ENCODE results near the gene ZFP36L1.
A peak's percentile ranks its signal among the peaks of the same experiment; 100 is the strongest.

ZFP36L1 gene

DNA sequence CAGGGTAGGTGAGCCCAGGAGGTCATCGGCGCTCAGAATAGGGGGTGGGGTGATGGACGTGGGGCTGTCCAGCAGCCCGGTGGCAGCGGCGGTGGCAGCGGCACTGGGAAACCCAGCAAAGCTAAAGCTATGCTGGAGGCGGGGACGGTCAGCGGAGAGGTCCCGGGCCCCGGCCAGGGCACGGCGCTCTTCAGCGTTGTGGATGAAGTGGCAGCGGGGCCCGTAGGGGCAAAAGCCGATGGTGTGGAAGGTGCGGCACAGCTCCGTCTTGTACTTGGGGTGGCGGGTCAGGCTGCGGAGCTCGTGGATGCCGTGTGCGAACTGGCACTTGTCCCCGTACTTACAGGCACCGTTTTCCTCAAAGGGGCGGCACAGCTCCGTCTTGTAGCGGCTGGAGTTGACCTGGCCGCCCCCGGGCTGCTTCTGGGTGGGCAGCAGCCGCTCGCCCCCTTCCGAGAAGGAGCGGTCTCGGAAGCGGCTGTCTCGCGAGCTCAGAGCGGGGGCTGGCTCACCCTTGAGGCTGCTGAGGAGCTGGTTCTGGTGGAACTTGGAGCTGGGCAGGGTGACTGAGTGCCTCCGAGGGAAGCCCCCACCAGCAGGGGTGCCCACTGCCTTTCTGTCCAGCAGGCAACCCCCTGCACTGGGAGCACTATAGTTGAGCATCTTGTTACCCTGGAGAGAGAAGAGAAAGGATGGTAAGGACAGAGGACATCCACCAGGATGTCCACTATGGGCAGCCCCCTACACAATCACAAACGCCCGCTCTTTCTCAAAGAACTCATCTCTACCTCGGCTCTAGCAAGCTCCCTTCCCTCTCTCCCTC lies 2.8 kb downstream of the ZFP36L1 start:
- Histone ChIP-seq H3K27ac (ENCODE audit: low read depth, low read length) (peak overlapping the region; percentile 99), H3K9me3 (ENCODE audit: control insufficient read depth, insufficient read depth, low read length) (no peaks in the 10 kb centered on the region), H3K79me2 (ENCODE audit: control insufficient read depth, low read length) (peaks cover 60% of the 10 kb centered on the region), H3K4me3 (ENCODE audit: low read length) (peak overlapping the region; percentile 80), H3K4me2 (ENCODE audit: low read length) (peak overlapping the region; percentile 94), H3K36me3 (ENCODE audit: control insufficient read depth, low read length) (peaks cover 68% of the 10 kb centered on the region), H3K4me1 (ENCODE audit: control insufficient read depth, low read length) (peaks cover 61% of the 10 kb centered on the region), H4K20me1 (ENCODE audit: control insufficient read depth, insufficient read depth, low read depth, low read length) (peaks cover 19% of the 10 kb centered on the region), H3K27me3 (ENCODE audit: control insufficient read depth, low read length) (no peaks in the 10 kb centered on the region), H3F3A (ENCODE audit: control insufficient read depth, insufficient read depth) (peaks cover 78% of the 10 kb centered on the region), H3K9me2 (replicated peaks; ENCODE audit: control insufficient read depth, low read length) (no peaks in the 10 kb centered on the region)
- TF ChIP-seq, protein P1, sequence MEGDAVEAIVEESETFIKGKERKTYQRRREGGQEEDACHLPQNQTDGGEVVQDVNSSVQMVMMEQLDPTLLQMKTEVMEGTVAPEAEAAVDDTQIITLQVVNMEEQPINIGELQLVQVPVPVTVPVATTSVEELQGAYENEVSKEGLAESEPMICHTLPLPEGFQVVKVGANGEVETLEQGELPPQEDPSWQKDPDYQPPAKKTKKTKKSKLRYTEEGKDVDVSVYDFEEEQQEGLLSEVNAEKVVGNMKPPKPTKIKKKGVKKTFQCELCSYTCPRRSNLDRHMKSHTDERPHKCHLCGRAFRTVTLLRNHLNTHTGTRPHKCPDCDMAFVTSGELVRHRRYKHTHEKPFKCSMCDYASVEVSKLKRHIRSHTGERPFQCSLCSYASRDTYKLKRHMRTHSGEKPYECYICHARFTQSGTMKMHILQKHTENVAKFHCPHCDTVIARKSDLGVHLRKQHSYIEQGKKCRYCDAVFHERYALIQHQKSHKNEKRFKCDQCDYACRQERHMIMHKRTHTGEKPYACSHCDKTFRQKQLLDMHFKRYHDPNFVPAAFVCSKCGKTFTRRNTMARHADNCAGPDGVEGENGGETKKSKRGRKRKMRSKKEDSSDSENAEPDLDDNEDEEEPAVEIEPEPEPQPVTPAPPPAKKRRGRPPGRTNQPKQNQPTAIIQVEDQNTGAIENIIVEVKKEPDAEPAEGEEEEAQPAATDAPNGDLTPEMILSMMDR (IDR thresholded peaks at IDR 0.05; ENCODE audit: low read depth, low read length, poor library complexity, severe bottlenecking) = no peak
- no peak for TF ChIP-seq EZH2phosphoT487 (IDR thresholded peaks at IDR 0.05; ENCODE audit: borderline replicate concordance, low read length)

DNA sequence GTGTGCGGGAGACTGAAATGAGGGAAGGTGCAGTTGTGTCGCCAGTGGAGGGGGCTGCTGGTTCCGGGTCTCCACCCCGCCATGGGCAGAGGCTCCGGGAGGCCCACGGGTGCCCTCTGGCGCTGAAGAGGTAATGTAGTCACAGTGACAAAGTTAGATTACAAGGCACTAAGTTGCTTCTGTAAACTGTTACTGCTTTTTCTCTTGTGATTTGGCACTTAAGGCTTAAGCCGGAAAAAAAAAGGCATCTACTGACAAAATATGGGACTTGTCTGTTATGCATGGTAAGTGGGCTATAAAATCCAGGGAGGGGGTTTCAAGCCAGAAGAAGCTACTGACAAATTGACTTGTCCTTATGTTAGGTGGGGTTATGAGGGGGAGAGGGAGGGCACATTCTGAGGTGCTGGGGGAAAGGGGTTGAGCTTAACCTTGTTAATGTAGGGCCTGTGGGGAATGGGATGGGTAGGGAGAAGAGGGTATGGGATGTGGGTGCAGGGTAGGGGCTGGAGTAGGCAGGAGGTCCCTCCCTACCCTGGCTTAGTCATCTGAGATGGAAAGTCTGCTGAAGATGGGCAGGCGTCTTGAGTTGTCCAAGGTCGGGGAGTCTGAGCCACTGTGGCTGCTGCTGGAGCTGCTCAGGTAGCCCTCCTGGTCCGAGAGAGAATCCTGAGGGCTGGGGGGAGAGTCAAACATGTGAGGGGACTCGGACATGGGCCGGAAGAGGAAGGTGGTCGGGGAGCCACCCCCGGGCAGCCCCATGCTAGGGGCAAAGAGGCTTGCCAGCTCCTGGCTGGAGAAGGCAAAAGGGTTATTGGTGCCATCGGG lies 3.7 kb downstream of the ZFP36L1 start:
- H3K4me3 ChIP-seq (ENCODE audit: low read length) = peak overlapping the region; percentile 80
- peaks cover 19% of the 10 kb centered on the region for H4K20me1 ChIP-seq (ENCODE audit: control insufficient read depth, insufficient read depth, low read depth, low read length)
- peak overlapping the region; percentile 94 for H3K4me2 ChIP-seq (ENCODE audit: low read length)
- peak overlapping the region; percentile 99 for H3K27ac ChIP-seq (ENCODE audit: low read depth, low read length)
- no peaks in the 10 kb centered on the region for H3K9me2 ChIP-seq (replicated peaks; ENCODE audit: control insufficient read depth, low read length)
- peaks cover 56% of the 10 kb centered on the region for H3K4me1 ChIP-seq (ENCODE audit: control insufficient read depth, low read length)
- TF ChIP-seq, protein P1 (IDR thresholded peaks at IDR 0.05; ENCODE audit: low read depth, low read length, poor library complexity, severe bottlenecking) = peak; percentile 80
- no peak for TF ChIP-seq EZH2phosphoT487 (IDR thresholded peaks at IDR 0.05; ENCODE audit: borderline replicate concordance, low read length)
- peaks cover 54% of the 10 kb centered on the region for H3K79me2 ChIP-seq (ENCODE audit: control insufficient read depth, low read length)
- H3K36me3 ChIP-seq (ENCODE audit: control insufficient read depth, low read length) = peaks cover 64% of the 10 kb centered on the region
- H3F3A ChIP-seq (ENCODE audit: control insufficient read depth, insufficient read depth) = peaks cover 80% of the 10 kb centered on the region
- no peaks in the 10 kb centered on the region for H3K9me3 ChIP-seq (ENCODE audit: control insufficient read depth, insufficient read depth, low read length)
- H3K27me3 ChIP-seq (ENCODE audit: control insufficient read depth, low read length) = no peaks in the 10 kb centered on the region

GRCh38 chr14:68788275-68788995 lies 4.4 kb downstream of the ZFP36L1 start:
- Histone ChIP-seq H3K27ac (ENCODE audit: low read depth, low read length) (peak overlapping the region; percentile 19; the same call in 1 of the 2 replicates), H3K79me2 (ENCODE audit: control insufficient read depth, low read length) (peaks cover 48% of the 10 kb centered on the region), H4K20me1 (ENCODE audit: control insufficient read depth, insufficient read depth, low read depth, low read length) (peaks cover 19% of the 10 kb centered on the region), H3K4me3 (ENCODE audit: low read length) (peak overlapping the region; percentile 23; the same call in 1 of the 2 replicates), H3K4me2 (ENCODE audit: low read length) (peak overlapping the region; percentile 35), H3K9me2 (replicated peaks; ENCODE audit: control insufficient read depth, low read length) (no peaks in the 10 kb centered on the region), H3K4me1 (ENCODE audit: control insufficient read depth, low read length) (peaks cover 48% of the 10 kb centered on the region), H3K27me3 (ENCODE audit: control insufficient read depth, low read length) (no peaks in the 10 kb centered on the region), H3K36me3 (ENCODE audit: control insufficient read depth, low read length) (peaks cover 64% of the 10 kb centered on the region), H3K9me3 (ENCODE audit: control insufficient read depth, insufficient read depth, low read length) (no peaks in the 10 kb centered on the region), H3F3A (ENCODE audit: control insufficient read depth, insufficient read depth) (peaks cover 74% of the 10 kb centered on the region)
- TF ChIP-seq, protein P1 (IDR thresholded peaks at IDR 0.05; ENCODE audit: low read depth, low read length, poor library complexity, severe bottlenecking) = no peak
- no peak for TF ChIP-seq EZH2phosphoT487 (IDR thresholded peaks at IDR 0.05; ENCODE audit: borderline replicate concordance, low read length)

Data from DOHH2 (cell line).